ENCODE data around the gene DMBX1.

Gene DMBX1

DNA sequence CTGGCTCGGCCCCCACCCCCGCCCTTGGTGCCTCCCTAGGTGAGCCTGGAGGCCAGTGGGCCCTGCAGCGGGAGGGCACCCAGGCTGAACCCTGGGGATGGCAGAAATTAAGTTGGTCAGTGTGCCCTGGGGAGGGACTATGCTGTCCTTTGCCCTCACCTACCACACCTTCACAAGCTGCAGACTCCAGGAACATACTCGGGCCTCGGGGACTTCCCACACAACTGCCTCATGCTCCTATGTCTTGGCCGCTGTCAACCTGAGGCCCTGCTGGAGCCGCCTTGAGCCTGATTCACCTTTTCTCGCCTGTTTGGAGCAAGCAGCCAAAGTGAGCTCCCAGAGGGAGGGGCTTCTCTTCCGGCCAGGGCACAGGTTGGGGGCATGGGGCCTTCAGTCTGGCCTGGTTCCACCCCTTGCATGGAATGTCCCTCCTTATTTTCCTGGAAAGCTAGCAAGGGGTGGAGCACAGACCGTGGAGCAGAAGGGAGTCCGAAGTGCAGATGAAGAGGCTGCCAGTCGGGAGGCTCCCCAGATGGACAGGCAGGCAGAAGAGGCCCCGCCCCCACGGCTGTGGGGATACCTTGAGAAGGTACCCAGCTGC lies 37.2 kb downstream of the DMBX1 start:
- no peak for FAIRE-seq

DNA sequence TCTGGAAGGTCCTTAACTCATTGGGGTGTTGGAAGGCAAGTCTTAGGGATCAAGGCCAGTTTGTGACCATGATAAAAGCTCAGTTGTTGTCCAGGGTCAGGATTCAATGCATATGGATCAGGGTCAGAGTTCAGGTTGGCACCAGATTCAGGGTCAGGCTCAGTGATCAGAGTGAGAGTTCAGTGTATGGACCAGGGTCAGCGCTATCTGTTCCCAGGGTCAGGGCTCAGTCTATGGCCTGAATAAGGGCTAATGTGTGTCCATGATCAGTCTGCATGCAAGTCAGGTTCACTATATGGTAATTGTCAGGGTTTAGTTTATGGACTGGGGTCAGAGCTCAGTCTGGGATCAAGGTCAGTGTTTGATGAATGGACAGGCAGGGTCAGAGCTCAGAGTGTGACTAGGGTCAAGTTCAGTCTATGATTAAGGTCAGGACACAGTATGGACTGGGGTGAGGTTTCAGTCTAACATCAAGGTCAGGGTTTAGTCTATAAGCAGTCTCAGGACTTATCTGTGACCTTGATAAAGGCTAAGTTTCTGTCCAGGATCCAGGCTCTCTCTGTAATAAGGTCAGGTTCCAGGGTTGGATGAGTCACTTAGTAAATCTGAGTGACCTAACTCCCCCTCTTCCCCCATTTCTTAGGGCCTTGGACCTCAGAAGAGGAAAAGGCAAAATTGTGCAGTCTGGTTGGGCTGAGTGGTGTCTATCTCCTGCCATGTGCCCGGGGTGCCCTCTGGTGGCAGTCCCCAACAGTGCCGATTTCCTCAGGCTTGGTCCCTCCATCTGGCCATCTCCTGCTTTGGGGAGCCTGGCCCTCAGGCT lies 38.0 kb downstream of the DMBX1 start:
- no peak for FAIRE-seq

DNA sequence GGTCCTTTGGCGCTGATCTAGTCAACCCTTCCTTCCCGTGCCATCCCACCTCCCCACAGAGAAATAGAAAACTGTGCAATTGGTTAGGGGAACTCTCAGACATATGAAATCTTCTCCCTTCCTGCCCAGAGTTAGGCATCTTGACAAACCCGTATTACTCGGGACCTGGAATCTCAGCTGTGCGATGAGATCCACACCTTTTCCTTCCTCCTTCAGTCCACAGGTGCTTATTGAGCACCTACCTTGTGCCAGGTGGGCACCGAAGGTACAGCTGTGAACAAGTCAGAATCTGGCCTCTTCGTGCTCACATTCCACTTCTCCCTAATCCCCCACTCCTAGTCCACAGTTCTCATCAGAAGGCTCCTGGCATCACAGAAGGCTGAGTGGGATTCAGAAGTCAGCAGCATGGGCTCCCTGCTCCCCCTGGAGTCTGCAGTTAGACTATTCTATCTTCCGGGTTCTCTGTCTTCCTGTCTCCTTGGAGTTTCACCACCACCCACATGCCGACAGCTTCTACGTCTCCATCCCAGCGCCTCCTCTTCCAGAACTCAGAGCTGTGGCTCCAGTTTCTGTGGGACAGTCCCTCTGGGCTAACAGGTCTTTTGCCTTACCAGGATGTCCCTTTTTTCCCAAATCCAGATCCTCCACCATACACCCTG lies 38.8 kb downstream of the DMBX1 start:
- FAIRE-seq, result no peak

DNA sequence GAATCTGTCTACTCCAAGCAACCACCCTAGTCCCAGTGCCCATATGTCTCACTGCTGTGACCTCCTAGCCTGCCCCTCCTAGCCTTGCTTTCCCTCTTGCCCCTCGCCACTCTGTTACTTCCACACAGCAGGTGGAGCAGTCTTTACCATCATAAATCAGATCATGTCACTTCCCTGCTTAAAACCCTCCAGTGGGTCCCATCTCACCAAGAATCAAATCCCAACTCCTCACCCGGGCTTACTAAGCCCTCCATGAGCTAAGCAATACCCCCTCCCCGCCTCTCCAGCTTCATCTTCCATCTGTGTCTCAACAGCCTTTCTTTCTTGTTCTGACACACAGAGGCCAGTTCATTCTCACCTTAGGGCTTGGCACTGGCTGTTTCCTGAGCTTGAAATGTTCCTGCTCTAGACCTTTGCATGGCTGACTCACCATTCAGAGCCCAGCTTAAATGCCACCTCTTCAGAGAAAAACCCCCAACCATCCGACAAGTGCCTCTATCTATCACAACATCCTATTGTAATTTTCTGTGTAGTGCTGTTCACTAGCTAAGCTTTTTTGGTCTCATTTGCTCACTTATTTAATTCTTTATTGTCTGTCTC lies 39.5 kb downstream of the DMBX1 start:
- FAIRE-seq, result no peak

- FAIRE-seq, result no peak
These were observed 40.7 kb downstream of the DMBX1 start for GRCh38 chr1:46530311-46530710.

DNA sequence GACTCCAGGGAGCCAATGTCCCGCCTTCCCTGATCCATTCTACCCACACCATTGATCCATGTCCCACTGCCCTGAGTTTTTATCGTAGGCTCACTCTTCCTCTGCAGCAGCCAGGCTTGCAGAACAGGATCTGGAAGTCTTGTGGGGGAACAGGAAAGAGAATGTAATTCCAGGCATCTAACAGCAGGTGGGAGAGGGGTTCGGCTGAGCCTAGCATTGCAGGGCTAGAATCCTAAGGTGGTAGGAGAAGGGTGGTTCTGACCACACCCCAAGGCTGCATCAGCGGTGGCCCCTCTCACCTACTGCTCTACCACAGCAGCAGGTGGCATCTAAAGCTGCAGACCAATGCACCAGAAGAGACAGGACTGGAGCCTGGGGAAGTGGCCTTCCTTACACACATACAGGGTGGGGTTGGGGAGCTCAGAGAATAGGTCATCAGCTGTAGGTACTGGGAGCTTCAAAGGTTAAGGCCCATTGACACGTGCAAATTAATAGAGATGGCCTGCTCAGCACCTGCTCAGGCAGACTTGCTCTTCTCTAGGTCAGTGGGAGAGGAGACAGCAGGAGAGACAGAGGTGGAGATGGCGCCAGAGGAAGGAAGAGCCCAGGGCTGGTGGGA lies 41.3 kb downstream of the DMBX1 start:
- no peak for FAIRE-seq

GRCh38 chr1:46532095-46532494 lies 42.5 kb downstream of the DMBX1 start:
- no peak for FAIRE-seq

DNA sequence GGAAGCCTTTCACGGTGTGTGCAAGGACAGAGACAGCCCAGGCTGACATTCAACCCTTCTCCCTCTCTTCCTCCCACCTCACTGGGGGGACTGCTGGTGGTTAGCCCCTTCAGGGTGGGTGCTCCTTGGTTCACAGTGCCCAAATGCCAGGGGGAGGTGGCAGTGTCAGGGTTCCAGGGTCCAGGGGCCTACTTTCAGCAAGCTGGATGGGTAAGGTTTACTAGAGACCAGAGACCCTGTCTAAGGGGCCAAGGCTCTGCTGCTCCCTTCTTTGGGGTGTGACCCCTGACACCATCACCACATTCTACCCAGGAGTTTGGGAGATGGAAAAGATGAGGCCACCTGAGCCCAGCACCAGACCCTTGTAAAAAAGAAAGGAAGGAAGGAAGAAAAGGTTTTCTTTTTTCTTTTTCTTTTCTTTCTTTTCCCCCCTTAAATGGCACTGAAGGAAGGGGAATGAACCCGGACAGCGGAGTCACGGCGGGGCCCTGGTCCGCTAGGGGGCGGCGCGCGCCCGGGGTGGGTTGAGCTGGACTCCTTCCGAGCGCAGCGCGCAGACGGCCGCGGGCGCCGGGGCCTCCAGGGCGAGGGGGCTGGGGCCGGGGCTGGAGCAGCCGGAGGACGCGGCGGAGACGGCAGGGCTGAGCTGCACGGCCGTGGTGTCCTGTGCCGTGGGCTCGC lies 43.0 kb downstream of the DMBX1 start:
- FAIRE-seq, result no peak

- no peak for FAIRE-seq
These were observed 43.7 kb downstream of the DMBX1 start for GRCh38 chr1:46533179-46533864.

GRCh38 chr1:46535063-46535462 lies 45.4 kb downstream of the DMBX1 start:
- FAIRE-seq, result no peak

DNA sequence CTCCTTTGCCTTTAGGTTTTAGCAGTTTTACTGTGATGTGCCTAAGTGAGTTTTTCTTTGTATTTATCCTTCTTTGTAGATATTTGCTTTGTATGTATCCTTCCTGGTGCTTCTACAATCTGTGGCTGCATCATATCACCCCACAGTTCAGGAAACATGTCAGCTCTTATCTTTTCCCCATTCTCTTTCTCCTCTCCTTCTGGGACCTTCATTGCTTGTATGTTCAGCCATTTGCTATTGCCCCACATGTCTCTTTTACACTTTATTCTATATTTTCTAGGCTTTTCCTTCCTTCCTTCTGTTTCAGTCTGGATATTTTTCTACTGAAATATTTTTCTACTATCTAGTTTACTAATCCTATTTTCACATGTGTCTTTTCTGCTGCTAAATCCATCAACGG lies 46.9 kb downstream of the DMBX1 start:
- FAIRE-seq, result no peak

GRCh38 chr1:46537651-46538050 lies 48.0 kb downstream of the DMBX1 start:
- no peak for FAIRE-seq

- FAIRE-seq, result no peak
These were observed 48.5 kb downstream of the DMBX1 start for GRCh38 chr1:46538147-46538546.

Data from G401.6 (cell line).